IMR-90 (cell line): ENCODE measurements around the gene HOXB8. TPM values are rescaled to one million over a fixed set of nuclear protein-coding genes. Genes with fewer than 3 reads are reported as not detected.

Experiments used
- ATAC-seq: fragments of 200-7000 bp; cut with Tn5 transposase; 2 replicates; pipeline ENCODE4 v1.9.1; 2020; ENCODE audit warnings: low read depth, mild to moderate bottlenecking, moderate library complexity
- BruUV-seq: library from RNA; stranded (reverse); fragments of 400-500 nt; replicated peaks from 2 replicates; lab custom pipeline; 2021; lab: Mats Ljungman, UMichigan
- CTCF ChIA-PET: fragments of 300-600 bp; formaldehyde crosslinking; extraction: SDS; loops from one replicate; lab custom pipeline; 2021; ENCODE audit warnings: antibody characterized with exemption; lab: Yijun Ruan, JAX
- POLR2A ChIA-PET: fragments of 300-600 bp; sonication (Branson Sonifier 250); formaldehyde crosslinking; loops from one replicate; lab custom pipeline; 2022; ENCODE audit warnings: antibody characterized with exemption; ENCODE audit not compliant: unreplicated experiment; lab: Charles Lee
- DNase-seq: peaks from one replicate; pipeline ENCODE4 v3.0.0; 2013
- H2AFZ ChIP-seq: replicated peaks from 2 replicates; pipeline ENCODE3; 2013; ENCODE audit warnings: low read length, mild to moderate bottlenecking; ENCODE audit not compliant: poor library complexity
- H2AK5ac ChIP-seq: 2 replicates; pipeline ENCODE4 v1.6.1; 2013; ENCODE audit warnings: low read depth, low read length, inconsistent platforms
- H2AK9ac ChIP-seq: replicated peaks from 2 replicates; pipeline ENCODE3; 2013; ENCODE audit warnings: mild to moderate bottlenecking, low read depth, low read length, moderate library complexity; ENCODE audit not compliant: poor library complexity
- H2BK120ac ChIP-seq: 2 replicates; pipeline ENCODE4 v1.6.1; 2013; ENCODE audit warnings: low read depth, low read length, inconsistent platforms
- H2BK15ac ChIP-seq: 3 replicates; pipeline ENCODE4 v1.6.1; 2013; ENCODE audit warnings: low read depth, low read length, inconsistent platforms
- H2BK20ac ChIP-seq: 2 replicates; pipeline ENCODE4 v1.6.1; 2013; ENCODE audit warnings: low read depth, mild to moderate bottlenecking, inconsistent platforms, low read length, moderate library complexity
- H2BK5ac ChIP-seq: 2 replicates; pipeline ENCODE4 v1.6.1; 2013; ENCODE audit warnings: mild to moderate bottlenecking, low read depth, low read length, inconsistent platforms; ENCODE audit not compliant: poor library complexity, severe bottlenecking
- H3K14ac ChIP-seq: replicated peaks from 2 replicates; pipeline ENCODE4 v1.6.1; 2013; ENCODE audit warnings: low read depth, low read length, inconsistent platforms
- H3K18ac ChIP-seq: 2 replicates; pipeline ENCODE4 v1.6.1; 2013; ENCODE audit warnings: low read depth, low read length, control low read depth
- H3K23ac ChIP-seq: 2 replicates; pipeline ENCODE4 v1.6.1; 2013; ENCODE audit warnings: low read depth, low read length, inconsistent platforms
- H3K27ac ChIP-seq: 2 replicates; pipeline ENCODE4 v1.5.1; 2013; ENCODE audit warnings: mild to moderate bottlenecking, control low read depth, low read length; ENCODE audit not compliant: insufficient read depth
- H3K27me3 ChIP-seq: 2 replicates; pipeline ENCODE4 v1.6.1; 2013; ENCODE audit warnings: low read length; ENCODE audit not compliant: control insufficient read depth, insufficient read depth
- H3K36me3 ChIP-seq: 2 replicates; pipeline ENCODE4 v1.6.1; 2013; ENCODE audit warnings: low read length, mixed read lengths; ENCODE audit not compliant: control insufficient read depth, insufficient read depth
- H3K4ac ChIP-seq: 2 replicates; pipeline ENCODE4 v1.6.1; 2013; ENCODE audit warnings: low read depth, low read length, inconsistent platforms
- H3K4me1 ChIP-seq: 2 replicates; pipeline ENCODE4 v1.6.1; 2013; ENCODE audit warnings: low read length, mixed read lengths; ENCODE audit not compliant: control insufficient read depth, insufficient read depth
- H3K4me2 ChIP-seq: 2 replicates; pipeline ENCODE4 v1.6.1; 2013; ENCODE audit warnings: low read depth, mild to moderate bottlenecking, control low read depth, low read length, moderate library complexity
- H3K4me3 ChIP-seq: 2 replicates; pipeline ENCODE4 v1.5.1; 2013; ENCODE audit warnings: low read depth, mild to moderate bottlenecking, control low read depth, low read length, moderate library complexity; ENCODE audit not compliant: insufficient read depth
- H3K56ac ChIP-seq: 2 replicates; pipeline ENCODE4 v1.6.1; 2013; ENCODE audit warnings: low read length, inconsistent platforms; ENCODE audit not compliant: insufficient read depth; ENCODE audit errors: extremely low read depth
- H3K79me1 ChIP-seq, 2 experiments: 2 replicates each; pipeline ENCODE4 v1.6.1; 2013; ENCODE audit warnings: low read length in 2 of 2, inconsistent platforms in 1 of 2, low read depth in 1 of 2
- H3K9ac ChIP-seq: 2 replicates; pipeline ENCODE4 v1.6.1; 2013; ENCODE audit warnings: low read depth, low read length, control low read depth
- H3K9me1 ChIP-seq: 2 replicates; pipeline ENCODE4 v1.6.1; 2013; ENCODE audit warnings: low read length, inconsistent platforms; ENCODE audit not compliant: insufficient read depth
- H3K9me3 ChIP-seq: 2 replicates; pipeline ENCODE4 v1.6.1; 2013; ENCODE audit warnings: low read length; ENCODE audit not compliant: control insufficient read depth, insufficient read depth
- H4K20me1 ChIP-seq: 2 replicates; pipeline ENCODE4 v1.6.1; 2013; ENCODE audit warnings: low read length, inconsistent platforms; ENCODE audit not compliant: insufficient read depth
- H4K5ac ChIP-seq: 2 replicates; pipeline ENCODE4 v1.6.1; 2013; ENCODE audit warnings: mild to moderate bottlenecking, low read depth, low read length, control low read depth
- H4K8ac ChIP-seq, 2 experiments: 2 replicates each; pipeline ENCODE4 v1.6.1; 2013; ENCODE audit warnings: low read depth in 2 of 2, low read length in 2 of 2, control low read depth in 1 of 2, inconsistent platforms in 1 of 2
- H4K91ac ChIP-seq: 2 replicates; pipeline ENCODE4 v1.6.1; 2013; ENCODE audit warnings: low read depth, low read length, inconsistent platforms; ENCODE audit not compliant: insufficient read depth
- CEBPB ChIP-seq: IDR thresholded peaks from 2 replicates; pipeline ENCODE4 v1.6.1; 2012; ENCODE audit warnings: low read depth, low read length, improper control_type of control experiment
- CHD1 ChIP-seq: IDR thresholded peaks from 2 replicates; pipeline ENCODE4 v1.6.1; 2012; ENCODE audit warnings: low read depth, low read length, improper control_type of control experiment
- CTCF ChIP-seq: conservative IDR thresholded peaks from 2 replicates; pipeline ENCODE4 v1.5.1; 2012; ENCODE audit warnings: mild to moderate bottlenecking, low read depth, low read length, improper control_type of control experiment
- ELK1 ChIP-seq: fragments of 150-350 bp; IDR thresholded peaks from 2 replicates; pipeline ENCODE4 v1.6.1; 2016; ENCODE audit warnings: low read depth, mild to moderate bottlenecking, low read length, moderate library complexity, borderline replicate concordance
- FOS ChIP-seq: fragments of 150-350 bp; IDR thresholded peaks from 2 replicates; pipeline ENCODE4 v1.6.1; 2016; ENCODE audit warnings: low read depth, low read length
- MAFK ChIP-seq: IDR thresholded peaks from 2 replicates; pipeline ENCODE4 v1.6.1; 2012; ENCODE audit warnings: low read depth, low read length, improper control_type of control experiment
- MAZ ChIP-seq: IDR thresholded peaks from 2 replicates; pipeline ENCODE4 v1.6.1; 2012; ENCODE audit warnings: low read depth, mild to moderate bottlenecking, low read length, improper control_type of control experiment, moderate library complexity, borderline replicate concordance
- MXI1 ChIP-seq: IDR thresholded peaks from 2 replicates; pipeline ENCODE4 v1.6.1; 2012; ENCODE audit warnings: low read depth, mild to moderate bottlenecking, low read length, moderate library complexity, borderline replicate concordance
- NFE2L2 ChIP-seq: fragments of 150-350 bp; IDR thresholded peaks from 2 replicates; pipeline ENCODE4 v1.6.1; 2016; ENCODE audit warnings: low read depth, mild to moderate bottlenecking, low read length
- POLR2A ChIP-seq: IDR thresholded peaks from 2 replicates; pipeline ENCODE4 v1.6.1; 2012; ENCODE audit warnings: mild to moderate bottlenecking, low read depth, low read length
- RCOR1 ChIP-seq: IDR thresholded peaks from 2 replicates; pipeline ENCODE4 v1.6.1; 2012; ENCODE audit warnings: mild to moderate bottlenecking, low read length, improper control_type of control experiment; ENCODE audit not compliant: insufficient replicate concordance
- RFX5 ChIP-seq: IDR thresholded peaks from 2 replicates; pipeline ENCODE4 v1.8.0; 2012; ENCODE audit warnings: low read depth, mild to moderate bottlenecking, low read length, moderate library complexity
- SMC3 ChIP-seq: fragments of 150-350 bp; IDR thresholded peaks from 2 replicates; pipeline ENCODE4 v1.6.1; 2016; ENCODE audit warnings: low read depth, mild to moderate bottlenecking, antibody characterized with exemption, low read length, moderate library complexity
- USF2 ChIP-seq: fragments of 150-350 bp; IDR thresholded peaks from 2 replicates; pipeline ENCODE4 v1.6.1; 2017; ENCODE audit warnings: mild to moderate bottlenecking, antibody characterized with exemption, low read length, low read depth
- WGBS, 2 experiments: methylation state at CpG; one replicate each; pipeline versions ENCODE4 v1.1.5 to v1.1.7; 2013; ENCODE audit warnings: missing lambda C conversion rate in 2 of 2; ENCODE audit not compliant: insufficient read length in 1 of 2; ENCODE audit errors: extremely low coverage in 2 of 2; 5-methylcytosine and 5-hydroxymethylcytosine counted together
- dilution Hi-C: fragments of 300-500 bp; cut with HindIII; formaldehyde crosslinking; loops from one replicate; pipeline ENCODE4 v1.14.3; 2018; ENCODE audit warnings: low sequenced_read_pairs; ENCODE audit not compliant: unreplicated experiment
- in situ Hi-C: fragments of 300-500 bp; cut with MboI; formaldehyde crosslinking; loops from 3 replicates; pipeline ENCODE4 v1.14.3; 2019; ENCODE audit warnings: low sequenced_read_pairs, inconsistent platforms, mixed read lengths
- intact Hi-C: fragments of 100-400 bp; cut with micrococcal nuclease; formaldehyde crosslinking; loops from 2 replicates; pipeline ENCODE4 v1.10.0; 2022
- polyA plus RNA-seq, 3 experiments: library from polyadenylated mRNA; depleted of rRNA; stranded (reverse); fragments of >200 nt; gene quantifications; 2 replicates each; pipeline ENCODE4 v1.2.3, GENCODE V29; 2012; ENCODE audit warnings: low replicate concordance in 1 of 3
- total RNA-seq: library from RNA; depleted of rRNA; stranded (reverse); fragments of >200 nt; gene quantifications from 2 replicates; pipeline ENCODE4 v1.2.3, GENCODE V29; 2012

The HOXB8 gene
- total and polyA plus RNA-seq, 2 of the 4 experiments (the other 2 are of a cell fraction): 0.54 to 5.3 TPM

GRCh38 chr17:48605991-48606891, 8.9 kb downstream of the HOXB8 start:
- no peaks in the 10 kb centered on the region for H3K27me3 ChIP-seq
- ChIA-PET POLR2A (no interaction called here), CTCF (interaction anchor here (0.6 kb wide), 1 partner anchor 299 kb away, joined by 3 read pairs; no protein-coding TSS in a partner anchor)

More at GRCh38 chr17:48605991-48606891, 8.9 kb downstream of the HOXB8 start:
- dilution Hi-C loops: no loop called here
- Histone ChIP-seq H3K36me3 (peaks cover 7% of the 10 kb centered on the region), H3K79me1 (peaks cover 12 to 41% of the 10 kb centered on the region in 2 experiments; a peak in 3 of 4 replicates), H2BK120ac (no peak overlapping the region), H3K4me2 (no peak overlapping the region), H3K4me1 (peaks cover 10% of the 10 kb centered on the region), H4K8ac (no peak overlapping the region), H3K9me3 (no peaks in the 10 kb centered on the region), H2AK9ac (no peak overlapping the region), H4K91ac (no peak overlapping the region), H3K4ac (no peak overlapping the region), H4K20me1 (0 out of 2 replicates have a peak, but pooled peaks cover 3% of the 10 kb centered on the region), H3K27ac (no peak overlapping the region), H3K23ac (no peak overlapping the region), H2BK20ac (no peak overlapping the region), H3K56ac (no peak overlapping the region), H2AK5ac (no peak overlapping the region), H4K5ac (no peak overlapping the region), H2BK5ac (no peak overlapping the region), H3K4me3 (no peak overlapping the region), H2AFZ (no peak overlapping the region), H2BK15ac (no peak overlapping the region), H3K9me1 (0 out of 2 replicates have a peak, but pooled peaks cover 3% of the 10 kb centered on the region), H3K18ac (no peak overlapping the region), H3K9ac (no peak overlapping the region), H3K14ac (no peak overlapping the region)
- TF ChIP-seq SMC3 (no peak), RCOR1 (no peak), CHD1 (no peak), FOS (no peak), CEBPB (no peak), NFE2L2 (no peak), MAZ (no peak), USF2 (no peak), ELK1 (no peak), CTCF (no peak), MXI1 (no peak), POLR2A (no peak), MAFK (no peak), RFX5 (no peak)
- in situ Hi-C loops: no loop called here
- DNase-seq (no peak), ATAC-seq (no peak)
- no TSS peak for BruUV-seq
- intact Hi-C loops: no loop called here
- WGBS, 2 experiments: 91% methylated on average over 18 of the region's 41 CpGs; no CpG with 5 or more reads in 1 of the 2 experiments
